Testis (tissue), 2 donors: ENCODE measurements around the gene NLRX1.

ENCODE experiments used
- POLR2A ChIP-seq: fragments of 450-650 bp; IDR thresholded peaks from one replicate; pipeline ENCODE4 v1.6.1; 2017; ENCODE audit warnings: antibody characterized with exemption, mild to moderate bottlenecking, moderate library complexity
- TF ChIP-seq, protein P1 (sequence below), 3 experiments: fragments of 450-650 bp in 2 of 3; fragments of 200-600 bp in 1 of 3; sonication (generic) in 1 of 3; IDR thresholded peaks; one replicate each; pipeline ENCODE4 v1.5.1; 2016 to 2019; ENCODE audit warnings: antibody characterized with exemption in 3 of 3, mild to moderate bottlenecking in 2 of 3, moderate library complexity in 1 of 3

- TF ChIP-seq, protein P1, sequence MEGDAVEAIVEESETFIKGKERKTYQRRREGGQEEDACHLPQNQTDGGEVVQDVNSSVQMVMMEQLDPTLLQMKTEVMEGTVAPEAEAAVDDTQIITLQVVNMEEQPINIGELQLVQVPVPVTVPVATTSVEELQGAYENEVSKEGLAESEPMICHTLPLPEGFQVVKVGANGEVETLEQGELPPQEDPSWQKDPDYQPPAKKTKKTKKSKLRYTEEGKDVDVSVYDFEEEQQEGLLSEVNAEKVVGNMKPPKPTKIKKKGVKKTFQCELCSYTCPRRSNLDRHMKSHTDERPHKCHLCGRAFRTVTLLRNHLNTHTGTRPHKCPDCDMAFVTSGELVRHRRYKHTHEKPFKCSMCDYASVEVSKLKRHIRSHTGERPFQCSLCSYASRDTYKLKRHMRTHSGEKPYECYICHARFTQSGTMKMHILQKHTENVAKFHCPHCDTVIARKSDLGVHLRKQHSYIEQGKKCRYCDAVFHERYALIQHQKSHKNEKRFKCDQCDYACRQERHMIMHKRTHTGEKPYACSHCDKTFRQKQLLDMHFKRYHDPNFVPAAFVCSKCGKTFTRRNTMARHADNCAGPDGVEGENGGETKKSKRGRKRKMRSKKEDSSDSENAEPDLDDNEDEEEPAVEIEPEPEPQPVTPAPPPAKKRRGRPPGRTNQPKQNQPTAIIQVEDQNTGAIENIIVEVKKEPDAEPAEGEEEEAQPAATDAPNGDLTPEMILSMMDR (IDR thresholded peaks at IDR 0.05): no peak
- TF ChIP-seq POLR2A: no peak
Measured at GRCh38 chr11:119156496-119156895, 12.0 kb upstream of the NLRX1 start.
